ENCODE data around the gene SNCB. TPM values are rescaled to one million over a fixed set of nuclear protein-coding genes. Genes with fewer than 3 reads are reported as not detected.

SNCB gene
- total and polyA plus RNA-seq, 2 experiments from 2014 or later = not detected

DNA sequence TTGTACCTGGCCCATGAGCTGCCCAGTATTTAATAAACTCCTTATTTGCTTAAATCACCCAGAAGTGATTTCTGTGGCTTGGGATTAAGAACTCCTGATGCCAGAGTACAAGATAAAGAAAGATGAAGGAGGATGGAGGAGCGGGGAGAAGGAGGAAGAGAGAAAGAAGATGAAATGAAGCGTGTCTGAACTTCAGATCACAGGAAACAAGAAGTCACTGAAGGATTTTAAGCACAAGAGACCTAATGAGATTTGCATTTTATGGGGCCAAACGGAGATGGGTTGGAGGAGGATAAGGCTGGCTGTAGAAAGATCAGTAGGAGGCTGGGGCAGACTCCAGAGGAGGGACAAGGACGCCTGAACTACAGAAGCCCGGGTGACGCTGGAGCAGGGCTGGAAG lies 3.3 kb upstream of the SNCB start:
- no peaks in the 10 kb centered on the region for H3F3A ChIP-seq (ENCODE audit: insufficient read depth)
- no peaks in the 10 kb centered on the region for H3K4me1 ChIP-seq (ENCODE audit: insufficient read depth)
- H3K9me2 ChIP-seq (ENCODE audit: insufficient read depth) = no peaks in the 10 kb centered on the region
- H3K4me2 ChIP-seq (ENCODE audit: unreplicated experiment) = no peak overlapping the region
- no peak overlapping the region for H2AFZ ChIP-seq
- no peaks in the 10 kb centered on the region for H3K79me2 ChIP-seq (ENCODE audit: insufficient read depth)
- no peak for TF ChIP-seq EZH2phosphoT487 (IDR thresholded peaks at IDR 0.05; ENCODE audit: insufficient read depth, low read depth)
- no peak for TF ChIP-seq EZH2 (IDR thresholded peaks at IDR 0.05; ENCODE audit: insufficient read depth, poor library complexity, severe bottlenecking)
- no peak overlapping the region for H3K27ac ChIP-seq
- peaks cover 65% of the 10 kb centered on the region for H3K27me3 ChIP-seq (replicated peaks; ENCODE audit: insufficient read depth)
- H3K9ac ChIP-seq = no peak overlapping the region
- WGBS, 2 experiments (ENCODE audit: low coverage in 1 of 2, low lambda C conversion rate in 2 of 2, missing lambda C conversion rate in 2 of 2) = 7 to 8% methylated on average over 6 of the region's 6 CpGs
- no peaks in the 10 kb centered on the region for H3K36me3 ChIP-seq (ENCODE audit: low read depth)
- H4K20me1 ChIP-seq (ENCODE audit: insufficient read depth) = no peaks in the 10 kb centered on the region
- H3K9me3 ChIP-seq (ENCODE audit: low read depth) = no peaks in the 10 kb centered on the region
- no peak overlapping the region for H3K4me3 ChIP-seq
- no peak for DNase-seq
- in situ Hi-C loops (cut with MboI) = no loop called here

DNA sequence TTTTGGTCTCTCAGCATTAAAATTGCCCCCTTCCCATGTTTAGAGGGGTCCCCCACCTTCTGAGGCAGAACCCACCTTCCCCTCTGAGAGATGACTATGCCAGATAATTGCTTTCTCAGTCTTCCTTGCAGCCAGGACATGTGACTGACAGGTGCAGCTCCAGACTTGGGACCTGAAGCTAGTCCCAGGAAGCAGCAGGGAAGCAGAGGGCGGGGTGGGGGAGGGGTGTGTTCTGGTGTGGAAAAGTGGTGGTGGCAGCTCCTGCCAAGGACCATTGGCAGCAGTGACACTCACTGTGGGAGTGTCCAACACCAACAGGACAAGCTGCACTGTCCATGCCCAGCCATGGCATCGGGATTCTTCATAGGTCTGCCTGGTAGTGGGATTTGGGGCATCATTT lies 2.4 kb upstream of the SNCB start:
- Histone ChIP-seq H3F3A (ENCODE audit: insufficient read depth) (no peaks in the 10 kb centered on the region), H3K4me3 (no peak overlapping the region), H3K9ac (no peak overlapping the region), H3K4me2 (ENCODE audit: unreplicated experiment) (no peak overlapping the region), H3K79me2 (ENCODE audit: insufficient read depth) (no peaks in the 10 kb centered on the region), H3K9me2 (ENCODE audit: insufficient read depth) (no peaks in the 10 kb centered on the region), H3K4me1 (ENCODE audit: insufficient read depth) (no peaks in the 10 kb centered on the region), H3K27ac (no peak overlapping the region), H4K20me1 (ENCODE audit: insufficient read depth) (no peaks in the 10 kb centered on the region), H2AFZ (no peak overlapping the region), H3K9me3 (ENCODE audit: low read depth) (no peaks in the 10 kb centered on the region), H3K27me3 (replicated peaks; ENCODE audit: insufficient read depth) (peaks cover 58% of the 10 kb centered on the region), H3K36me3 (ENCODE audit: low read depth) (no peaks in the 10 kb centered on the region)
- in situ Hi-C loops (cut with MboI) = no loop called here
- 41 to 70% methylated on average over 2 of the region's 2 CpGs for WGBS, 2 experiments (ENCODE audit: low coverage in 1 of 2, low lambda C conversion rate in 2 of 2, missing lambda C conversion rate in 2 of 2)
- DNase-seq = no peak
- no peak for TF ChIP-seq EZH2phosphoT487 (IDR thresholded peaks at IDR 0.05; ENCODE audit: insufficient read depth, low read depth)
- TF ChIP-seq EZH2 (IDR thresholded peaks at IDR 0.05; ENCODE audit: insufficient read depth, poor library complexity, severe bottlenecking) = no peak

DNA sequence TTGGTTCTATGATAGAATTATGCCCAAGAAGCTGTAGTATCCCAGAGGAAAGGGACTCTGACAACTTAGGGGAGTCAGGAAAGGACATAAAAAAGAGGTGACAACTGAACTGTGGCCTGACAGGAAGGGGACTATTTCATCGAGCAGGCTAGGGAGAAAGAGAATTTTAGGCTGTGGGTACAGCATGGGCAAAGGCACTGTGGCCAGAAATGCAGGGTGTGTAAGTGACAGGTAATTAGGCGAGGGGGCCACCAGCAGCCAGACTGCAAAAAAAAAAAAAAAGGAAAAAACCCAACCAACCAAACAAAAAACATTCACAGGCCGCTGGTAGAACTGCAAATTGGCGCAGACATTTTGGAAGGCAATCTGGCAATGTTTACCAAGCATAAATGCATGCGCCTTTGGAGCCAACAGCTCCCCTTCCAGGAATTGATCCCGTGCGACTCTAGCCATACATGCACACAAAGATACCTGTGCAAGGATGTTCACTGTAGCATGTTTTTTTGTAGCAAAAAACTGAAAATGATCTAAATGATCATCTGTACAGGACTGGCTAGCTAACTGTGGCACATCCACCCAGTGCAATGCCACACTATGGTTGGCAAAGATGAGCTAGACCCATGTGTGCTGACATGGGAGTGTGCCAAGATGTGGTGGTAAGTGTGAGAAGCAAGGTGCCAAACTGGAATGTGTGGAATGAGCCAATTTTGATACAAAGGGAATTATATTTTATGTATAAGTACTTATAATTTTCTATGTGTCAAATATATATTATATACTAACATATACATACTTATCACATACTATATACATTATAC lies 1.3 kb upstream of the SNCB start:
- H3K27ac ChIP-seq = no peak overlapping the region
- no peaks in the 10 kb centered on the region for H3K9me2 ChIP-seq (ENCODE audit: insufficient read depth)
- no peak overlapping the region for H3K4me3 ChIP-seq
- DNase-seq = no peak
- no peaks in the 10 kb centered on the region for H4K20me1 ChIP-seq (ENCODE audit: insufficient read depth)
- WGBS, 2 experiments (ENCODE audit: low coverage in 1 of 2, low lambda C conversion rate in 2 of 2, missing lambda C conversion rate in 2 of 2) = 64 to 68% methylated on average over 7 of the region's 7 CpGs
- no peaks in the 10 kb centered on the region for H3K79me2 ChIP-seq (ENCODE audit: insufficient read depth)
- H3K4me2 ChIP-seq (ENCODE audit: unreplicated experiment) = no peak overlapping the region
- TF ChIP-seq EZH2 (IDR thresholded peaks at IDR 0.05; ENCODE audit: insufficient read depth, poor library complexity, severe bottlenecking) (no peak), EZH2phosphoT487 (IDR thresholded peaks at IDR 0.05; ENCODE audit: insufficient read depth, low read depth) (no peak)
- H3K9me3 ChIP-seq (ENCODE audit: low read depth) = no peaks in the 10 kb centered on the region
- no peak overlapping the region for H2AFZ ChIP-seq
- no peaks in the 10 kb centered on the region for H3K4me1 ChIP-seq (ENCODE audit: insufficient read depth)
- peaks cover 56% of the 10 kb centered on the region for H3K27me3 ChIP-seq (replicated peaks; ENCODE audit: insufficient read depth)
- H3K36me3 ChIP-seq (ENCODE audit: low read depth) = no peaks in the 10 kb centered on the region
- in situ Hi-C loops (cut with MboI) = no loop called here
- no peaks in the 10 kb centered on the region for H3F3A ChIP-seq (ENCODE audit: insufficient read depth)
- no peak overlapping the region for H3K9ac ChIP-seq

DNA sequence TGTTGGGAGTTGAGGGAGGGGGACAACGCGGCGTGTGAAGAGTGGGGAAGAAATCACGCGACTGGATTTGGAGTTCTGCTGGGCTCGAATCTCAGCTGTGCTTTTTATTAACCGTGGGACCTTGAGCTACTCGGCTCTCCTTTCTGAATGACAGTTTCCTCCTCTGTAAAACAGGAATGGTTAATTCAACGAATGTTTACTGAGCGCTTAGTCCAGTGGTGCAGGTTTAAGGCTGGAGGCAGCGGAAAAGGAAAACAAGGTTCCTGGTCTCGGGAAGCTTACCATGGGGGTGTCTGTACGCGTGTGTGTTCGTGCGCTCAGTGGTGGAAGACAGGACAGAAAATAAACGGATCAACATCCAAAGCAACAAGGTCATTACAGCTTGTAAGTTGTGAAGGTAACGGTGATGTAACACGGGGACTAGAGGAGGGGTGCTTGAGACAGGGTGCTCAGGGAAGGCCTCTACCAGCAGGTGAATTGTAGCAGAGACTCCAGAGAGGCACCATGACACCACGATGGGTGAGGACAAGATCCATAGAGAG lies 418 bp upstream of the SNCB start:
- 10 to 13% methylated on average over 20 of the region's 20 CpGs for WGBS, 2 experiments (ENCODE audit: low coverage in 1 of 2, low lambda C conversion rate in 2 of 2, missing lambda C conversion rate in 2 of 2)
- Histone ChIP-seq H3K9me2 (ENCODE audit: insufficient read depth) (no peaks in the 10 kb centered on the region), H3K36me3 (ENCODE audit: low read depth) (no peaks in the 10 kb centered on the region), H2AFZ (peak overlapping the region; percentile 50; the same call in 1 of the 2 replicates), H3K79me2 (ENCODE audit: insufficient read depth) (no peaks in the 10 kb centered on the region), H3K4me2 (ENCODE audit: unreplicated experiment) (peak overlapping the region; percentile 72), H3K4me3 (peak overlapping the region; percentile 67), H3K27me3 (replicated peaks; ENCODE audit: insufficient read depth) (peaks cover 56% of the 10 kb centered on the region), H3K4me1 (ENCODE audit: insufficient read depth) (no peaks in the 10 kb centered on the region), H3F3A (ENCODE audit: insufficient read depth) (no peaks in the 10 kb centered on the region), H3K9me3 (ENCODE audit: low read depth) (no peaks in the 10 kb centered on the region), H3K9ac (no peak overlapping the region), H3K27ac (no peak overlapping the region), H4K20me1 (ENCODE audit: insufficient read depth) (no peaks in the 10 kb centered on the region)
- in situ Hi-C loops (cut with MboI) = no loop called here
- no peak for DNase-seq
- no peak for TF ChIP-seq EZH2 (IDR thresholded peaks at IDR 0.05; ENCODE audit: insufficient read depth, poor library complexity, severe bottlenecking)
- no peak for TF ChIP-seq EZH2phosphoT487 (IDR thresholded peaks at IDR 0.05; ENCODE audit: insufficient read depth, low read depth)

Measured in GM23248 (cell line).